IPS DF 6.9 (cell line): ENCODE results near the gene RTN3.
"Not testable (repeated sequence)": the region's sequence is repeated elsewhere in the genome, so short reads cannot be mapped to it uniquely, and the experiment has no call there.

Experiments used
- DNase-seq: peaks from one replicate; pipeline ENCODE4 v3.0.0-alpha.2; 2013; ENCODE audit warnings: low read depth, low spot score
- H3K27ac ChIP-seq: one replicate; pipeline ENCODE4 v1.5.1; 2013; ENCODE audit warnings: low read length, control low read depth
- H3K27me3 ChIP-seq: 2 replicates; pipeline ENCODE4 v1.6.1; 2013; ENCODE audit warnings: mild to moderate bottlenecking, low read length; ENCODE audit not compliant: control insufficient read depth, insufficient read depth
- H3K36me3 ChIP-seq: 2 replicates; pipeline ENCODE4 v1.6.1; 2013; ENCODE audit warnings: low read length; ENCODE audit not compliant: control insufficient read depth, insufficient read depth
- H3K4me1 ChIP-seq: 2 replicates; pipeline ENCODE4 v1.6.1; 2013; ENCODE audit warnings: low read length; ENCODE audit not compliant: control insufficient read depth, insufficient read depth
- H3K4me3 ChIP-seq: 2 replicates; pipeline ENCODE4 v1.5.1; 2013; ENCODE audit warnings: mild to moderate bottlenecking, low read length
- H3K9me3 ChIP-seq: 2 replicates; pipeline ENCODE4 v1.6.1; 2013; ENCODE audit warnings: low read length, inconsistent platforms; ENCODE audit not compliant: control insufficient read depth, insufficient read depth
- WGBS: extraction: QIAGEN DNeasy Blood & Tissue Kit; methylation state at CpG from one replicate; pipeline ENCODE4 v1.1.7; 2013; ENCODE audit warnings: mixed read lengths, missing lambda C conversion rate; ENCODE audit not compliant: insufficient read length, insufficient coverage; 5-methylcytosine and 5-hydroxymethylcytosine counted together

Gene RTN3, protein sequence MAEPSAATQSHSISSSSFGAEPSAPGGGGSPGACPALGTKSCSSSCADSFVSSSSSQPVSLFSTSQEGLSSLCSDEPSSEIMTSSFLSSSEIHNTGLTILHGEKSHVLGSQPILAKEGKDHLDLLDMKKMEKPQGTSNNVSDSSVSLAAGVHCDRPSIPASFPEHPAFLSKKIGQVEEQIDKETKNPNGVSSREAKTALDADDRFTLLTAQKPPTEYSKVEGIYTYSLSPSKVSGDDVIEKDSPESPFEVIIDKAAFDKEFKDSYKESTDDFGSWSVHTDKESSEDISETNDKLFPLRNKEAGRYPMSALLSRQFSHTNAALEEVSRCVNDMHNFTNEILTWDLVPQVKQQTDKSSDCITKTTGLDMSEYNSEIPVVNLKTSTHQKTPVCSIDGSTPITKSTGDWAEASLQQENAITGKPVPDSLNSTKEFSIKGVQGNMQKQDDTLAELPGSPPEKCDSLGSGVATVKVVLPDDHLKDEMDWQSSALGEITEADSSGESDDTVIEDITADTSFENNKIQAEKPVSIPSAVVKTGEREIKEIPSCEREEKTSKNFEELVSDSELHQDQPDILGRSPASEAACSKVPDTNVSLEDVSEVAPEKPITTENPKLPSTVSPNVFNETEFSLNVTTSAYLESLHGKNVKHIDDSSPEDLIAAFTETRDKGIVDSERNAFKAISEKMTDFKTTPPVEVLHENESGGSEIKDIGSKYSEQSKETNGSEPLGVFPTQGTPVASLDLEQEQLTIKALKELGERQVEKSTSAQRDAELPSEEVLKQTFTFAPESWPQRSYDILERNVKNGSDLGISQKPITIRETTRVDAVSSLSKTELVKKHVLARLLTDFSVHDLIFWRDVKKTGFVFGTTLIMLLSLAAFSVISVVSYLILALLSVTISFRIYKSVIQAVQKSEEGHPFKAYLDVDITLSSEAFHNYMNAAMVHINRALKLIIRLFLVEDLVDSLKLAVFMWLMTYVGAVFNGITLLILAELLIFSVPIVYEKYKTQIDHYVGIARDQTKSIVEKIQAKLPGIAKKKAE

DNA sequence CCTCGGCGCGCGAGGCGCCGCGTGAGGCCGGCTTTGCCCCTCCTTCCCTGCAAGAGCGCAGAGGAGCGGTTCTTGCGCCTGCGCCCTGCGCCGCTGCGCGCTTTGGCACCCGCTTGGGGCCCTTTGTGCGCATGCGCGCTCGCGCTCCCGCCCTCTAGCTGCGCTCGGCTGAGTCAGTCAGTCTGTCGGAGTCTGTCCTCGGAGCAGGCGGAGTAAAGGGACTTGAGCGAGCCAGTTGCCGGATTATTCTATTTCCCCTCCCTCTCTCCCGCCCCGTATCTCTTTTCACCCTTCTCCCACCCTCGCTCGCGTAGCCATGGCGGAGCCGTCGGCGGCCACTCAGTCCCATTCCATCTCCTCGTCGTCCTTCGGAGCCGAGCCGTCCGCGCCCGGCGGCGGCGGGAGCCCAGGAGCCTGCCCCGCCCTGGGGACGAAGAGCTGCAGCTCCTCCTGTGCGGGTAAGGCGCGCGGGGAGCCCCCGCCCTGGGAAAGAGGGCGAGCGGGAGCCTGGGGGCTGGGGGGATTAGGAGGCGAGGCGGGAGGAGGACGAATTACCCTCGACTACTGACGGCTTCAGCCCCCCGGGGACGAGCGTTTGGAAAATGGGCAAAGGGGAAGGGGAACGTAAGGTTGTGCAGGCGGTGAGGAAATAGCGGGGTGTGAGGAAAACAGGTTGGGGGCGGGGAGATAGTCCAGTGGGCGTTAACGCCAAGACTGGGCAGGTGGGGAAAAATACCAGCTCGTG, at the start of gene RTN3:
RTN3 (plus strand) TSS at position 180 of the 745 bp plus-strand sequence; CDS start at position 317, 137 bp downstream.
- H3K27me3 ChIP-seq = no peaks in the 10 kb centered on the region
- DNase-seq = peak; percentile 98
- no peaks in the 10 kb centered on the region for H3K36me3 ChIP-seq
- peak within 1 kb of the TSS; percentile 88 for H3K4me3 ChIP-seq
- no peak within 1 kb of the TSS for H3K27ac ChIP-seq
- no peaks in the 10 kb centered on the region for H3K9me3 ChIP-seq
- H3K4me1 ChIP-seq = no peaks in the 10 kb centered on the region
- no CpG with 5 or more reads among the region's 74 CpGs for WGBS

DNA sequence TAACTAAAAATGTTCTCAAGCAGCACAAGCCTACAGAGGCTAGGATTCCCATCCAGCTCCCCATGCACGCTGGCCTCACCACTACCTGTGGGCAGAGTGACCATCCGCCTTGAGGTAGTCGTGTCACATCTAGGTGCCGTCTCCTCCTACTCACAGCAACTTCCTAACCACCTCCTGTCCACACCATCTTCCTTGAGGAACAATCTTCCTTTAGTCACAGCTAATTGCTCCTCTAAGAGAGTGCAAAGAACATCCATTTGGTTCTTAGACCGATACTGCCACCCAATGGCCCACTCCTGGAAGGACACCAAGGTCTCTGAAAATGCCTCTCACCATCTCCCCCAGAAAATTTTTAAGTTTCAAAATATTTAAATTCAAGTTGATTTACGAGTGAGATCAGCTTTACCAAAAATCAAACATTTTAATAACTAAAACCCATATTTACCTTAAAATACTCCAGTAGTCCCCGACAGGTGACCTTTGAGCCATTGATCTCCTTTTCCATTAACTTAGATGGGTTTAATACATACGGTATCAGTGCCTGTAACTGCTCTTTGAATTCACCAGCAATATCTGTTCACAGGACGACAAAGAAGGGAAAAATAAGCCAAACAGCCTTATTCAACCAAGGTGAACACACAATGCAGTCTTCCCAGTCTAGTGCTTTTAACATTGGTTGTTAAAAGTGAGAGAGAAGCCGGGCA, 45.4 kb upstream of the RTN3 start:
- WGBS = 100% methylated on average over 1 of the region's 10 CpGs
- Histone ChIP-seq H3K4me1 (peaks cover 2% of the 10 kb centered on the region; the same call in 1 of the 2 replicates), H3K4me3 (no peak overlapping the region), H3K9me3 (no peaks in the 10 kb centered on the region), H3K27me3 (no peaks in the 10 kb centered on the region), H3K27ac (no peak overlapping the region), H3K36me3 (peaks cover 5% of the 10 kb centered on the region)
- DNase-seq = no peak

DNA sequence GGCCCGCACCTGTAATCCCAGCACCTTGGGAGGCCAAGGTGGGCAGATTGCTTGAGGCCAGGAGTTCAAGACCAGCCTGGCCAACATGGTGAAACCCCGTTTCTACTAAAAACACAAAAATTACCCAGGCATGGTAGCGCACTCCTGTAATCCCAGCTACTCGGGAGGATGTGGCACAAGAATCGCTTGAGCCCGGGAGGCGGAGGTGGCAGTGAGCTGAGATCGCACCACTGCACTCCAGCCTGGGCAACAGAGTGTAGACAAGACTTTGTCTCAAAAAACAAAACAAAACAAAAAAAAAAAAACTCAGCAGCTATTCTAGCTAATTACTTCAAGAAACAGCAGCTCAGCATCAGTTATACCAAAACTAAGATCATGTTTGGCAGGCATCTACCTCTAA, 42.9 kb upstream of the RTN3 start:
- WGBS = no CpG with 5 or more reads among the region's 8 CpGs
- H3K4me3 ChIP-seq, H3K9me3 ChIP-seq, DNase-seq, H3K27me3 ChIP-seq, H3K4me1 ChIP-seq, H3K36me3 ChIP-seq, H3K27ac ChIP-seq: not testable (repeated sequence)

DNA sequence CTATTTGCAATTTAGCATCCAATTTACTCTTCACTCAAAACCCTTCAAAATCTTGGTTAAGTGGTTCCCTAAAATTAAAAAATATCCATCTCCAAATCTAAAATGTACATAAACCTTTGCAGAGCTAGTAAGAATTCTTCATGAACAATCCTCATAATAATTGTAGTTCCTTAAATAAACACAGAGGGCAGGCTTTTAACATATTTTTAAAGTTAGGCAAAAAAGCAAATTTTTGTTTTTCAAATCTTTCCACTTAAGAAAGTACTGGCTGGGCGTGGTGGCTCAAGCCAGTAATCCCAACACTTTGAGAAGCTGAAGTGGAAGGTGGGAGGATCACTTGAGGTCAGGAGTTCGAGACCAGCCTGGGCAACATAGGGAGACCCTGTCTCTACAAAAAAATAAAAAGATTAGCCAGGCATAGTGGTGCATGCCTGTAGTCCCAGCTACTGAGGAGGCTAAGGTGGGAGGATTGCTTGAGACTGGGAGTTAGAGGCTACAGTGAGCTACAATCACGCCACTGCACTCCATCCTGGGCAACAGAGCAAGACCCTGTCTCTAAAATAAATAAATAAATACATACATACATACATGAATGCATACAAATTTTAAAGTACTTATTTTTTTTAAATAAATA, 42.0 kb upstream of the RTN3 start:
- no peak for DNase-seq

DNA sequence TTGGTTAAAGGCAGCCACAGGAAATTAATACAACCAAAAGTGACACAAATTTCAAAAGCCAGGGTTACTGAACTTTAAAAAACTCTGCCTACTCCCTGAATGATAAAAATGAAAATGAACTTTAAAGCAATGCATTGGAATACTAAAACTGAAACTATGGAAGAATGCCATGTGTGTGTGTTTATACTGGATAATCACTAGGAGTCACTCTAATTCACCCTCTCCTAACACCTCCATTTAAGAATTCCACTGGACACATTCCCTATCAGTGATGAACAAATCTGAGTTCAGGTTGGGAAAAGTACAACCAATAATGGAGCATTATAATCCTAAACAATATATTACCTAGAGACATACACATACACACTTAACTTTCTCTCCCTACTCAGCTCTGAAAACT, 39.6 kb upstream of the RTN3 start:
- Histone ChIP-seq H3K27me3 (no peaks in the 10 kb centered on the region), H3K27ac (no peak overlapping the region), H3K4me1 (no peaks in the 10 kb centered on the region), H3K4me3 (no peak overlapping the region), H3K9me3 (no peaks in the 10 kb centered on the region), H3K36me3 (no peaks in the 10 kb centered on the region; the same call in 1 of the 2 replicates)
- no peak for DNase-seq

More for the DNA sequence above, 42.0 kb upstream of the RTN3 start:
- WGBS = no CpG with 5 or more reads among the region's 3 CpGs
- H3K36me3 ChIP-seq = no peaks in the 10 kb centered on the region; the same call in 1 of the 2 replicates
- no peaks in the 10 kb centered on the region for H3K9me3 ChIP-seq
- no peak overlapping the region for H3K27ac ChIP-seq
- no peak overlapping the region for H3K4me3 ChIP-seq
- no peaks in the 10 kb centered on the region for H3K27me3 ChIP-seq
- H3K4me1 ChIP-seq = peaks cover 2% of the 10 kb centered on the region; the same call in 1 of the 2 replicates

DNA sequence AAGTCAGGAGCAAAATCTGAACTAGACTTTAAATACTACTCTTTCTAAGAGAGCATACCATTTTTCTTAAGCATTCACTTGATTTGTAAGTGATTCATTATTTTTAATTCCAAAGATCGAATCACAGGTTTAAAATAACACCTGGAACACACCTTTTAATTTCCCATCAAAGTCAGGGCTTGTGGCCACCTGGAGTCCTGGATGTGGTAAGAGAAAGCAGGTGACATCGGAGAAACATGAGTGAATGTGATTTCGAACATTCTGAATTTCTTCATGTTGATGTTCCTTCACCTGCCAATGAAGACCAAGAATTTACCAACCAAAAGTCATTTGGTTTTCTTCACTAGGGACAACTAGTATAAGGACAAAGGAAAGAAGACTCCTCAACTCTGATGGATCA, 38.1 kb upstream of the RTN3 start:
- Histone ChIP-seq H3K4me3 (no peak overlapping the region), H3K27ac (no peak overlapping the region), H3K4me1 (no peaks in the 10 kb centered on the region), H3K36me3 (peaks cover 2% of the 10 kb centered on the region; the same call in 1 of the 2 replicates), H3K9me3 (no peaks in the 10 kb centered on the region), H3K27me3 (no peaks in the 10 kb centered on the region)
- no CpG with 5 or more reads among the region's 3 CpGs for WGBS
- DNase-seq = no peak

DNA sequence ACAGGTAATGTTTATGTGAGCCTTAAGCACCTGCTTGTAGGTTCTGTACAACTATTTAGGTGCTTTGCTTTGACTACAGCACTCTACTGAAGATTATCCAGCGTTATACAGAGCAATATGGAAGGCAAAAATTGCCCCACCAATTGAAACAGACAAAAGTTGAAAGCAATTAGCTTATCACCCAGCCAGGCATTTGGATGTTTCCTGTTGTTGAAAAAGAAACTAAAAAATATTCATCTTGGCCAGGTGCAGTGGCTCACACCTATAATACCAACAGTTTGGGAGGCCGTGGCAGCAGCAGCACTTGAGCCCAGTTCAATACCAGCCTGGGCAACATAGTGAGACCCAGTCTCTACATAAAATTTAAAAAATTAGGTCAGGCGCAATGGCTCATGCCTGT, 28.6 kb upstream of the RTN3 start:
- WGBS = no CpG with 5 or more reads among the region's 3 CpGs
- DNase-seq = no peak

DNA sequence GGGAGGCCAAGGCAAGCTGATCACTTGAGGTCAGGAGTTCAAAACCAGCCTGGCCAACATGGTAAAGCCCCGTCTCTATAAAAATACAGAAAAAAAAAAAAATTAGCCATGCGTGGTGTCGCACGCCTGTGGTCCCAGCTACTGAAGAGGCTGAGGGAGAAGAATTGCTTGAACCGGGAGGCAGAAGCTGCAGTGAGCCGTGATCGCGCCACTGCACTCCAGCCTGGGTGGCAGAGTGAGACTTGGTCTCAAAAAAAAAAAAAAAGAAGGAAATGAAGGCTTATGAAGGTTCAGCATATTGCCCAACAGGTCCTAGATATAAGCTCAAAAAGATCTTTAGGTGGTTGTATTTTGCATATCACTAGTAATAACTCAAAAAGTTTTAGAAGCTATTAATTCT, 20.3 kb upstream of the RTN3 start:
- DNase-seq = no peak
- Histone ChIP-seq H3K9me3 (no peaks in the 10 kb centered on the region), H3K36me3 (no peaks in the 10 kb centered on the region), H3K4me1 (no peaks in the 10 kb centered on the region), H3K27me3 (no peaks in the 10 kb centered on the region), H3K4me3 (no peak overlapping the region), H3K27ac (no peak overlapping the region)
- WGBS = no CpG with 5 or more reads among the region's 8 CpGs

More for the DNA sequence above, 28.6 kb upstream of the RTN3 start:
- Histone ChIP-seq H3K4me3 (no peak overlapping the region), H3K9me3 (no peaks in the 10 kb centered on the region), H3K4me1 (no peaks in the 10 kb centered on the region), H3K27me3 (no peaks in the 10 kb centered on the region), H3K36me3 (0 out of 2 replicates have a peak, but pooled peaks cover 2% of the 10 kb centered on the region), H3K27ac (no peak overlapping the region)

DNA sequence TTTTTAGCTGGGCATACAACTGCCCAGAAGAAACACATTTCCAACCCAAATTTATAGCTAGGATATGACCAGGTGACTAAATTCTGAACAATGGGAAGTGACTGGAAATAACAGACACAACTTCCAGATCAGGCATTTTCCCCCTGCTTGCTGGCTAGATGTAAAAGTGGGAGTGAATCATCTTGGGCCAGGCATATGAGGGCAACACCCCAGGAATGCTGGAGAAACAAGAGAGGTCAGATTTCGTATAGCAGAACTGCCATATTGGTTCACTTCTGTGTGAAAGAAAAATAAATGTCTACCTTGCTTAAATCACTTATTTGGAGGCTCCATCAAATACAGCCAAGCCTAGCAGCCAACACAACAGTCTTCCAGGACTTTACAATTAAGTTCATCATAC, 17.5 kb upstream of the RTN3 start:
- WGBS = no CpG with 5 or more reads among the region's 1 CpG
- no peak for DNase-seq
- Histone ChIP-seq H3K36me3 (no peaks in the 10 kb centered on the region), H3K4me1 (no peaks in the 10 kb centered on the region), H3K27ac (no peak overlapping the region), H3K9me3 (no peaks in the 10 kb centered on the region), H3K27me3 (no peaks in the 10 kb centered on the region), H3K4me3 (no peak overlapping the region)
